ENCODE results near the gene SLC25A40.
"Not testable (repeated sequence)": the region's sequence is repeated elsewhere in the genome, so short reads cannot be mapped to it uniquely, and the experiment has no call there.

The SLC25A40 gene

DNA sequence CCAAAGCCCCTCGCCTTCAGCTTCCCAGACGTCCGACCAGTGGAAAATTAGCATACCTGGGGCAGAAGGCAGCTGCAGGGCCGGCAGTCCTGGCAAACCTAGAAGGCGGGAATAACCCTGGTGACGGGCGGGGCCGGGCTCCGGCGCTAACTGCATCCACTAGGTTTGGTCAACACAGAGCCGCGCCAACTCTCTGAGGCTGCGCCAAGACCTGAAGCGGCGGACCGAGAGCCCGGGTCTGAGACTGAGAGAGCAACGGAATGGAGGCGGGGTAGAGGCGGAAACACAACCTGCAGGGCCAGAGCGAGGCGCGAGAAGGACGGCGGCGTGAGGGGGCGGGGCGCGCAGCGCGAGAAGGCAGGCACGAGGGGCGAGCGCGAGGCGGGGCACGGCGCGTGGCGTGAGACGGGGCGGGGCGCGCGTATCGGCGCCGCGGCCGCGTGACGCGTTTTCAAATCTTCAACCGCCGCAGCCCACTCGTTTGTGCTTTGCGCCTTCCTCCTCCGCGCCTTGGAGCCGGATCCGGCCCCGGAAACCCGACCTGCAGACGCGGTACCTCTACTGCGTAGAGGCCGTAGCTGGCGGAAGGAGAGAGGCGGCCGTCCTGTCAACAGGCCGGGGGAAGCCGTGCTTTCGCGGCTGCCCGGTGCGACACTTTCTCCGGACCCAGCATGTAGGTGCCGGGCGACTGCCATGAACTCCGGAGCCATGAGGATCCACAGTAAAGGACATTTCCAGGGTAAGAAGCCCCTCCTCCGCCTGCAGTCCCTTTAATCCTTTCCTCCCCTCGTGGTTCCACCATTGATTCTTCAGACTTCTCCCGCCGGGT, at the start of gene SLC25A40, which contains the start of gene DBF4:
Gene SLC25A40, minus strand, starts transcription at position 321 of the 829 bp plus-strand sequence. CDS start 17,633 bp downstream, outside the sequence.
Gene DBF4, plus strand, starts transcription at position 454 of the 829 bp plus-strand sequence. Its CDS starts 240 bp downstream, at position 694.
- peak; percentile 77 for DNase-seq

- not testable (repeated sequence) for DNase-seq
Measured at GRCh38 chr7:87922759-87923395, 46.7 kb upstream of the SLC25A40 start.

GRCh38 chr7:87920578-87920977, 44.4 kb upstream of the SLC25A40 start:
- no peak for DNase-seq

GRCh38 chr7:87919875-87920274, 43.7 kb upstream of the SLC25A40 start:
- DNase-seq: no peak

- DNase-seq: no peak
Measured at GRCh38 chr7:87918740-87919139, 42.6 kb upstream of the SLC25A40 start.

GRCh38 chr7:87912121-87912520, 36.0 kb upstream of the SLC25A40 start:
- DNase-seq: no peak

GRCh38 chr7:87908814-87909213, 32.7 kb upstream of the SLC25A40 start:
- not testable (repeated sequence) for DNase-seq

DNA sequence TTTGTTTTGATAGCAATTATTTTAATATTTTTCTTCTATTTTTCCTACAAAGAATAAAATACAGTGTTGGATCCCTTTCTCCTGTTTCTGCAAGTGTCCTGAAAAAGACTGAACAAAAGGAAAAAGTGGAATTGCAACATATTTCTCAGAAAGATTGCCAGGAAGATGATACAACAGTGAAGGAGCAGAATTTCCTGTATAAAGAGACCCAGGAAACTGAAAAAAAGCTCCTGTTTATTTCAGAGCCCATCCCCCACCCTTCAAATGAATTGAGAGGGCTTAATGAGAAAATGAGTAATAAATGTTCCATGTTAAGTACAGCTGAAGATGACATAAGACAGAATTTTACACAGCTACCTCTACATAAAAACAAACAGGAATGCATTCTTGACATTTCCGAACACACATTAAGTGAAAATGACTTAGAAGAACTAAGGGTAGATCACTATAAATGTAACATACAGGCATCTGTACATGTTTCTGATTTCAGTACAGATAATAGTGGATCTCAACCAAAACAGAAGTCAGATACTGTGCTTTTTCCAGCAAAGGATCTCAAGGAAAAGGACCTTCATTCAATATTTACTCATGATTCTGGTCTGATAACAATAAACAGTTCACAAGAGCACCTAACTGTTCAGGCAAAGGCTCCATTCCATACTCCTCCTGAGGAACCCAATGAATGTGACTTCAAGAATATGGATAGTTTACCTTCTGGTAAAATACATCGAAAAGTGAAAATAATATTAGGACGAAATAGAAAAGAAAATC, 31.2 kb upstream of the SLC25A40 start:
- DNase-seq: not testable (repeated sequence)

GRCh38 chr7:87899255-87899654, 23.1 kb upstream of the SLC25A40 start:
- DNase-seq: no peak

DNA sequence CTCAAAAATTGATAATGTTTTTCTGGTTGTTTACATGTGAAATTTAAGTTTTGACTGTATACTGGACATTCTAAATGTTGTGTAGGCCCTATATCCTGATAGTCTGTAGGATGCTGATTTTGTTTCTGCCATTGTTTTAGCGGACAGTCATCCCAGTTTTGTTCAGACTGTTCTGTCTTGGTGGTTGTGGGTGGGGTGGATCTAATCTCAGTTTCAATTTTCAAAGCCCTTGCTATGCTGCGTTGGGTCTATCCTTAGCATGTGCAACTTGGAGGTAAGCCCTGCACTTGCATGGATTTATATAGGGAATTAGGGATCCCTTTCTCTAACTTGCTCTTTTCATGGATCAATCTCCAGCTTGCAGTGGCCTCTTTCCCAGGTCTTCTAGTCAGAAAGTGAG, 19.2 kb upstream of the SLC25A40 start:
- no peak for DNase-seq

GRCh38 chr7:87886875-87887274, 10.7 kb upstream of the SLC25A40 start:
- DNase-seq: no peak

- no peak for DNase-seq
Measured at GRCh38 chr7:87885018-87885417, 8.9 kb upstream of the SLC25A40 start.

DNA sequence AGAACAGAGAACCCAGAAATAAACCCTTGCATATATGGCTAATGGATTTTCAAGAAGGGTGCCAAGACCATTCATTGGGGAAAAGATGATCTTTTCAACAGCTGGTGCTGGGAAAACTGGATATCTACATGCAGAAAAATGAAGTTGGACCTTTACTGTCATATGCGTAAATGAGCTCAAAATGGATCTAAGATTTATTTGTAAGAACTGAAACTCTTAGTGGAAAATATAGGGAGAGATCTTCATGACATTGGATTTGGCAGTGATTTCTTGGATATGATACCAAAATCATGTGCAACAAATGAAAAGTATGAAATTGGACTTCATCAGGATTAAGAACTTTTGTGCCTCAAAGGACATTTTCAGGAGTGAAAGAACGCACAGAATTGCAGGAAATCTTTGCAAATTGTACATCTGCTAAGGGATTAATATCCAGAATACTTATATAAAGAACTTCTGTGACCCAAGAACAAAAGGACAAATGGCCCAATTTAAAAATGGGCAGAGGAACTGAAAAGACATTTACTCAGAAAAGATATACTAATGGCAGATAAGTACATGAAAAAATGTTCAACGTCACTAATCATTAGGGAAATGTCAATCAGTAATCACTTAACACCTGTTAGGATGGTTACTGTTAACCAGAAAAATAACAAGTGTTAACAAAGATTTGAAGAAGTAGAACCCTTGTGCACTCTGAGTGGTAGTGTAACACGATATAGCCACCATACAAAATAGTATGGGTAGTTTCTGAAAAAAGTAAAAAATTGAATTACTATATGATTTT, 6.2 kb upstream of the SLC25A40 start:
- DNase-seq: no peak

DNA sequence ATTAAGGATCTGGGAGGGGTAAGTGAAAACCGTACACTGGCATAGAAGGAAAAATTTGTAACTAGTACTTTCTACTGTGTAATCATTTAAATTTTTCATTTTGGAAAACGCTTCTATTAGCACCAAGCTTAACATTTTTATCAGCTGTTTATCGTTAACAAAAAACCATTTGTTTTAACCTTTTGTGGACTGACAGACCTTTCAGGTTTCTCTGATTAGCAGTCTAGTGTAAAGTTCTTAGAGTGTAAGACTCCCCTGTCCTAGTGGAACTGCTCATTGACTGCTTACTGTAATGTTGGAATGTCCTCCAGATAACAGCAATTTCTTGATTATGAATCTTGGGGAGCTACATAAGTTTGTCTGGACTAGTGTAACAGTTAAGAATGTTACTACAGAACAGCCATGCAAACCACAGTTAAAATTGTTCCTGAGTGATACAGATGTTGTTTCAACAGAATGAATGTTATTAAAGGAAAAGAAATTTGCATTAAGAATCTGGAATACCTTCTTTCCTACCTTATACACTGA, 2.1 kb upstream of the SLC25A40 start:
- no peak for DNase-seq

DNA sequence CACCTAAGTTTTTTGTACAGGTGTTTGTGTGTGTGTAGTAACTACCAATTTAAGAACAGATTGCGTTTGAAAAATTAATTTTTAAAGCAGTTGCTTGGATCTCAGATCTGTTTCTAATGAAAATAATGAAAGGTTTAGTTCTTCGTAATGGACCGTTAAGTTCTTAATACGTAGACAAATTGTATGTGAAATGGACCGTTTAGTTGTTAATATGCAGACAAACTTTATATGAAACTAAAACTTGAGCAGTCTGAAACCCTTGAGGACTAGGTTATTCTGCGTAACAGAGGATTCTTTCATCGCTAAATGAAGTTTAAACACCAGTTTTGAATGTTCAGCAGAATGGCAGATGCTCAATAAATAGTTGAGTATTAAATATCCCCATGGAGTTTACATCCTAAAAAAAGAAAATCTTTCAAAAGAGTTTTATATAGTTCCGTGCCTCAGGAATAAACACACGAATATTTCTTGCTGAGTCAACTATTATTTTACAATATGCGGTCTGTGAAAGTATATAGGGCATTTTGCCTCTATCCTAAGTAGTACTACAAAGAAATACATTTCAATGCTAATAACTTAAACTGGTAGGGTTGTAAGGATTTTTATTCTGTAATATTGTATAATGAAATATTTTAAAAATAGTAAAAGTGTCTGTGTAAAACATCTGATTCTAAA, 1.3 kb upstream of the SLC25A40 start:
- DNase-seq: no peak

- peak; percentile 28 for DNase-seq
Measured at GRCh38 chr7:87876869-87877234, 692 bp upstream of the SLC25A40 start.

DNA sequence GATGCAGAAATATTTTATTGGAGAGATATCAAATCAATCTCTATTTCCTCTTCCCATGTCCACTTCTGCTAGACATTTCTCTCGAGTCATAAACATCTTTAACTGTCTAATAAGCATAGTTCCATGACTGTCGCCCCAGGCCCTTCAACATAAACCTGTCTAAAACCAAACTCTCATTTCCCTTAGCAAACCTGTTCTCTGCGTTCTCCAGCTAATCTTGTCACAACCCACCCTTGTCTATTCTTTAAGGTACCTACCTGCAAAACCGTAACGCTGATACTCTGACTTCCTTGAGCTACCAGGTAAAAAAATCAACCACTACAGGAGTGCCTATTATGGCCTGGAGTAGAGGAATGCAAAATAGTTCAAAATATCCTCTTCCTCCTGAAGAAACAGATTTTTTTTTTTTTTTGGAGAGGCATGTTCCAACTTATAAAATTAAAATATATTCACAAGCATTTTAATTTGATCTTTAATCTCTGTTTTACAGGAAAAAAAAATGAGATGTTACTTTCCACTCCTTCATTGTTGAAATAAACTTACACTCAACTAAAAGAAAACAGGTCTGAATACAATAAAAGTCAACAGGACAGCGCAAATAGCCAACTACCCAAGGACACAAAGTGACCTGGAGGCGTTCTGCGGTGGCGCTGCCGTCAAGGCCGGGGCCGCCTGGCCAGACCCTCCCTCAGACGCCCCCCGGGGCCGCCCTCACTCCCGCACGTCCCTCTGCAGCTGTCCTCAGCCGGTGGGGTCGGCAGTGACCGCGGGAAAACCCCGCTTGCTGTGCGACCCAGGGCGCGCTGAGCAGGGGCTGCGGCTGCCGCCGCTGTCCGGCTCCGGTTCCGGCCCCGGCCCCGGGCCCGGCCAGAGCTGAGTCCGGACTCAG, 765 bp downstream of the SLC25A40 start:
- no peak for DNase-seq

- no peak for DNase-seq
Measured at GRCh38 chr7:87874066-87874465, 2.1 kb downstream of the SLC25A40 start.

GRCh38 chr7:87873328-87873727, 2.8 kb downstream of the SLC25A40 start:
- not testable (repeated sequence) for DNase-seq

DNA sequence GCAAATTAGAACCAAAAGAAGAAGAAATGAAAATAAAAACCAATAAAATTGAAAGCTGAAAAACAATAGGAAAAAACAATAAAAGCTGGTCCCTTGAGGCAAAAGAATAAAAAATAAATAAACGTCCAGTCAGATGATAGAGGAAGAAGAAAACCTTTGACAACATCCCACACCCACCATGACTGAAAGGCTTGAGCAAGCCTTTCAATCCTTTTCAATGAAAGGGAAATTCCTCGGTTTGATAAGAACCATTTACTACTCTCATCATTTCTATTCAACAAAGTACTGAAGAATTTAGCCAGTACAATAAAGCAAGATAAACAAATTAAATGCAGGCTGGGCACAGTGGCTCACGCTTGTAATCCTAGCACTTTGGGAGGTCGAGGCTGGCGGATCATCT, 3.8 kb downstream of the SLC25A40 start:
- no peak for DNase-seq

DNA sequence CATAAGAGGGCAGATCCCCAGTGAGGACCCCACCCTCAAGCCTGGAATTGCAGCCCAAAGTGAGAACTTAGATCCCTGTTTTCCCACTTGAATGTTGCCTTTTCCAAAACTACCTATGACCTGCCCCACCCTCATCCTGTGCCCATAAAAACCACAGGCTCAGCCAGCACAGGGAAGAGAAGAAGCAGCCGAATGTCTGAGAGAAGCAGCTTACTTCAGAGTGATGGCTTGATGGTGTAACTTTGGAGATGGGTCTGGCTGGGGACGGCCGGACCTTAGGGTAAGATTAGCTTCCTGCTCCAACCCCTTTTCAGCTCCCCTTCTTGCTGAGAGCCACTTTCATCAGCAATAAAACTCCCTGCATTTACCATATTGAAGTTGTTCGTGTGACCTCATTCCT, 5.7 kb downstream of the SLC25A40 start:
- no peak for DNase-seq
